GM18951 (cell line): ENCODE results near the gene ROPN1.
"Not testable (repeated sequence)": the region's sequence is repeated elsewhere in the genome, so short reads cannot be mapped to it uniquely, and the experiment has no call there.

ENCODE experiments used
- POLR2A ChIP-seq: IDR thresholded peaks from 4 replicates; pipeline ENCODE4 v1.6.1; 2011; ENCODE audit warnings: mild to moderate bottlenecking; ENCODE audit not compliant: insufficient read length, insufficient read depth; ENCODE audit errors: extremely low read depth
- in situ Hi-C: fragments of 300-500 bp; cut with MboI; formaldehyde crosslinking; loops from one replicate; pipeline ENCODE4 v1.12.0; 2022; ENCODE audit warnings: low sequenced_read_pairs, mixed read lengths, inconsistent platforms; ENCODE audit not compliant: unreplicated experiment

ROPN1 gene

GRCh38 chr3:124014366-124014942, 22.5 kb upstream of the ROPN1 start:
- no peak for TF ChIP-seq POLR2A
- in situ Hi-C loops: no loop called here

GRCh38 chr3:124008321-124008720, 16.4 kb upstream of the ROPN1 start:
- in situ Hi-C loops: not testable (repeated sequence)

GRCh38 chr3:124007186-124007585, 15.3 kb upstream of the ROPN1 start:
- TF ChIP-seq POLR2A: no peak
- in situ Hi-C loops: no loop called here

GRCh38 chr3:124002405-124003079, 10.6 kb upstream of the ROPN1 start:
- in situ Hi-C loops: not testable (repeated sequence)

GRCh38 chr3:124001366-124001765, 9.4 kb upstream of the ROPN1 start:
- in situ Hi-C loops: not testable (repeated sequence)

- no peak for TF ChIP-seq POLR2A
- in situ Hi-C loops: loop anchor here (10.0 kb wide), 1 partner anchor 1967 kb away; the partner anchor contains the start of gene ROPN1B
Measured at GRCh38 chr3:123997543-123997942, 5.6 kb upstream of the ROPN1 start.

GRCh38 chr3:123993818-123994217, 1.9 kb upstream of the ROPN1 start:
- no peak for TF ChIP-seq POLR2A
- in situ Hi-C loops: loop anchor here (10.0 kb wide), 1 partner anchor 1971 kb away; the partner anchor contains the start of gene ROPN1B

GRCh38 chr3:123986427-123986826, 5.5 kb downstream of the ROPN1 start:
- in situ Hi-C loops: no loop called here
- TF ChIP-seq POLR2A: no peak

- in situ Hi-C loops: no loop called here
- TF ChIP-seq POLR2A: no peak
Measured at GRCh38 chr3:123984957-123985356, 7.0 kb downstream of the ROPN1 start.

- no peak for TF ChIP-seq POLR2A
- in situ Hi-C loops: no loop called here
Measured at GRCh38 chr3:123984350-123984749, 7.6 kb downstream of the ROPN1 start.

GRCh38 chr3:123981317-123981716, 10.6 kb downstream of the ROPN1 start:
- in situ Hi-C loops: not testable (repeated sequence)

GRCh38 chr3:123980539-123980938, 11.4 kb downstream of the ROPN1 start:
- in situ Hi-C loops: no loop called here
- TF ChIP-seq POLR2A: no peak

GRCh38 chr3:123979525-123980501, 12.1 kb downstream of the ROPN1 start:
- in situ Hi-C loops: loop anchor here (10.0 kb wide), 1 partner anchor 1995 kb away; no protein-coding TSS in a partner anchor

GRCh38 chr3:123976904-123977303, 15.0 kb downstream of the ROPN1 start:
- in situ Hi-C loops: loop anchor here (10.0 kb wide), 1 partner anchor 1998 kb away; no protein-coding TSS in a partner anchor

GRCh38 chr3:123976181-123976898, 15.6 kb downstream of the ROPN1 start:
- in situ Hi-C loops: loop anchor here (10.0 kb wide), 1 partner anchor 1998 kb away; no protein-coding TSS in a partner anchor

GRCh38 chr3:123975030-123975429, 16.9 kb downstream of the ROPN1 start:
- in situ Hi-C loops: loop anchor here (10.0 kb wide), 1 partner anchor 2000 kb away; no protein-coding TSS in a partner anchor
